Measurements from ENCODE around the gene RXRB. TPM values are rescaled to one million over a fixed set of nuclear protein-coding genes. Genes with fewer than 3 reads are reported as not detected.
A peak's percentile ranks its signal among the peaks of the same experiment; 100 is the strongest.

RXRB gene
- total and polyA plus RNA-seq, 2 of the 13 experiments (the other 11 are each of a cell fraction or from before 2014, with no cell fraction given): 26.7 to 55.7 TPM

- TF ChIP-seq NFAT5 (CRISPR knock-in tag; IDR thresholded peaks at IDR 0.05): no peak
- no peak; the same call in 1 of the 2 replicates for TF ChIP-seq RFX5 (IDR thresholded peaks at IDR 0.05; ENCODE audit: low read depth, low read length)
- peak; percentile 52; the same call in 1 of the 2 replicates for TF ChIP-seq MYC (CRISPR knock-in tag; IDR thresholded peaks at IDR 0.05; ENCODE audit: borderline replicate concordance)
- TF ChIP-seq HMGXB4 (CRISPR knock-in tag; IDR thresholded peaks at IDR 0.05; ENCODE audit: borderline replicate concordance in 1 of 2, low read depth in 1 of 2): peak; percentile 59 to 84
- 0 out of 2 replicates have a peak, but pooled peaks have one; percentile 30 for TF ChIP-seq ZBTB34 (CRISPR knock-in tag; IDR thresholded peaks at IDR 0.05)
- TF ChIP-seq ZNF281 (CRISPR knock-in tag; IDR thresholded peaks at IDR 0.05; ENCODE audit: borderline replicate concordance): peak; percentile 92
- TF ChIP-seq ZNF609 (CRISPR knock-in tag; IDR thresholded peaks at IDR 0.05; ENCODE audit: borderline replicate concordance): peak; percentile 94
- TF ChIP-seq KLF9 (CRISPR knock-in tag; IDR thresholded peaks at IDR 0.05; ENCODE audit: low read depth): no peak
- TF ChIP-seq CBX1 (IDR thresholded peaks at IDR 0.05; ENCODE audit: low read depth): peak; percentile 38
- peak; percentile 86 for TF ChIP-seq ELF3 (CRISPR knock-in tag; IDR thresholded peaks at IDR 0.05)
- peak; percentile 65; the same call in 1 of the 2 replicates for TF ChIP-seq TBX3 (IDR thresholded peaks at IDR 0.05; ENCODE audit: borderline replicate concordance)
These were observed 2.2 kb downstream of the RXRB start (continued) for GRCh38 chr6:33198159-33198852.
